WTC11 (cell line): ENCODE results near the gene CHPF2.

Experiments
- CTCF ChIP-seq: fragments of 200-600 bp; IDR thresholded peaks from 2 replicates; pipeline ENCODE4 v1.8.0; 2022; ENCODE audit warnings: antibody characterized with exemption
- SP1 ChIP-seq: sonication (generic); formaldehyde crosslinking; conservative IDR thresholded peaks from 2 replicates; pipeline ENCODE4 v1.8.1; 2022; ENCODE audit warnings: missing genetic modification reagents
- ZBTB21 ChIP-seq: sonication (generic); formaldehyde crosslinking; IDR thresholded peaks from 2 replicates; pipeline ENCODE4 v1.8.1; 2023; ENCODE audit warnings: mild to moderate bottlenecking, missing genetic modification reagents, borderline replicate concordance
- ZNF263 ChIP-seq: sonication (generic); formaldehyde crosslinking; IDR thresholded peaks from 2 replicates; pipeline ENCODE4 v1.8.1; 2022; ENCODE audit warnings: low read depth, mild to moderate bottlenecking, moderate library complexity, missing genetic modification reagents
- ZSCAN18 ChIP-seq: fragments of 250-450 bp; sonication (Bioruptor Pico); IDR thresholded peaks from 2 replicates; pipeline ENCODE4 v2.1.2; 2022; ENCODE audit warnings: mild to moderate bottlenecking, moderate library complexity
- TF ChIP-seq, protein P1 (sequence below): sonication (generic); formaldehyde crosslinking; IDR thresholded peaks from 2 replicates; pipeline ENCODE4 v1.8.1; 2023; ENCODE audit warnings: mild to moderate bottlenecking, missing genetic modification reagents
- TF ChIP-seq, protein P2 (sequence below): sonication (generic); formaldehyde crosslinking; IDR thresholded peaks from 2 replicates; pipeline ENCODE4 v1.8.0; 2022; ENCODE audit warnings: mild to moderate bottlenecking, missing genetic modification reagents

GRCh38 chr7:151212626-151213025 is 19.7 kb upstream of the CHPF2 start:
- TF ChIP-seq, protein P1, sequence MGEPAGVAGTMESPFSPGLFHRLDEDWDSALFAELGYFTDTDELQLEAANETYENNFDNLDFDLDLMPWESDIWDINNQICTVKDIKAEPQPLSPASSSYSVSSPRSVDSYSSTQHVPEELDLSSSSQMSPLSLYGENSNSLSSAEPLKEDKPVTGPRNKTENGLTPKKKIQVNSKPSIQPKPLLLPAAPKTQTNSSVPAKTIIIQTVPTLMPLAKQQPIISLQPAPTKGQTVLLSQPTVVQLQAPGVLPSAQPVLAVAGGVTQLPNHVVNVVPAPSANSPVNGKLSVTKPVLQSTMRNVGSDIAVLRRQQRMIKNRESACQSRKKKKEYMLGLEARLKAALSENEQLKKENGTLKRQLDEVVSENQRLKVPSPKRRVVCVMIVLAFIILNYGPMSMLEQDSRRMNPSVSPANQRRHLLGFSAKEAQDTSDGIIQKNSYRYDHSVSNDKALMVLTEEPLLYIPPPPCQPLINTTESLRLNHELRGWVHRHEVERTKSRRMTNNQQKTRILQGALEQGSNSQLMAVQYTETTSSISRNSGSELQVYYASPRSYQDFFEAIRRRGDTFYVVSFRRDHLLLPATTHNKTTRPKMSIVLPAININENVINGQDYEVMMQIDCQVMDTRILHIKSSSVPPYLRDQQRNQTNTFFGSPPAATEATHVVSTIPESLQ (CRISPR knock-in tag) = no peak
- TF ChIP-seq ZSCAN18 (CRISPR knock-in tag) (no peak), CTCF (no peak), ZBTB21 (no peak), ZNF263 (CRISPR knock-in tag) (no peak), SP1 (CRISPR knock-in tag) (no peak)
- TF ChIP-seq, protein P2, sequence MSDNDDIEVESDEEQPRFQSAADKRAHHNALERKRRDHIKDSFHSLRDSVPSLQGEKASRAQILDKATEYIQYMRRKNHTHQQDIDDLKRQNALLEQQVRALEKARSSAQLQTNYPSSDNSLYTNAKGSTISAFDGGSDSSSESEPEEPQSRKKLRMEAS (CRISPR knock-in tag) = no peak
